DOHH2 (cell line): ENCODE measurements around the gene REC114.

Experiments
- CTCF ChIP-seq: fragments of 200-600 bp; sonication (generic); IDR thresholded peaks from one replicate; pipeline ENCODE4 v1.5.1; 2014; ENCODE audit warnings: antibody characterized with exemption, mild to moderate bottlenecking, low read depth, low read length; ENCODE audit not compliant: poor library complexity, severe bottlenecking
- EZH2phosphoT487 ChIP-seq: fragments of 200-600 bp; sonication (generic); IDR thresholded peaks from 2 replicates; pipeline ENCODE4 v1.6.1; 2017; ENCODE audit warnings: borderline replicate concordance, mild to moderate bottlenecking, antibody characterized with exemption, low read length, moderate library complexity, mixed read lengths

- TF ChIP-seq CTCF (no peak), EZH2phosphoT487 (no peak)
Measured at GRCh38 chr15:73504885-73505284, 61.9 kb downstream of the REC114 start.
